ENCODE results near the gene TOM1.

TOM1 gene

GRCh38 chr22:35311551-35311999, 11.9 kb downstream of the TOM1 start:
- CTCF ChIA-PET = no interaction called here
- no peak for DNase-seq (ENCODE audit: low spot score)
- peak overlapping the region; percentile 42; the same call in 1 of the 2 replicates for H3K27ac ChIP-seq
- TF ChIP-seq, protein P1, sequence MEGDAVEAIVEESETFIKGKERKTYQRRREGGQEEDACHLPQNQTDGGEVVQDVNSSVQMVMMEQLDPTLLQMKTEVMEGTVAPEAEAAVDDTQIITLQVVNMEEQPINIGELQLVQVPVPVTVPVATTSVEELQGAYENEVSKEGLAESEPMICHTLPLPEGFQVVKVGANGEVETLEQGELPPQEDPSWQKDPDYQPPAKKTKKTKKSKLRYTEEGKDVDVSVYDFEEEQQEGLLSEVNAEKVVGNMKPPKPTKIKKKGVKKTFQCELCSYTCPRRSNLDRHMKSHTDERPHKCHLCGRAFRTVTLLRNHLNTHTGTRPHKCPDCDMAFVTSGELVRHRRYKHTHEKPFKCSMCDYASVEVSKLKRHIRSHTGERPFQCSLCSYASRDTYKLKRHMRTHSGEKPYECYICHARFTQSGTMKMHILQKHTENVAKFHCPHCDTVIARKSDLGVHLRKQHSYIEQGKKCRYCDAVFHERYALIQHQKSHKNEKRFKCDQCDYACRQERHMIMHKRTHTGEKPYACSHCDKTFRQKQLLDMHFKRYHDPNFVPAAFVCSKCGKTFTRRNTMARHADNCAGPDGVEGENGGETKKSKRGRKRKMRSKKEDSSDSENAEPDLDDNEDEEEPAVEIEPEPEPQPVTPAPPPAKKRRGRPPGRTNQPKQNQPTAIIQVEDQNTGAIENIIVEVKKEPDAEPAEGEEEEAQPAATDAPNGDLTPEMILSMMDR (conservative IDR thresholded peaks at IDR 0.05; ENCODE audit: low read depth) = no peak
- POLR2A ChIA-PET (ENCODE audit: low non-redundant PET) = no interaction called here

DNA sequence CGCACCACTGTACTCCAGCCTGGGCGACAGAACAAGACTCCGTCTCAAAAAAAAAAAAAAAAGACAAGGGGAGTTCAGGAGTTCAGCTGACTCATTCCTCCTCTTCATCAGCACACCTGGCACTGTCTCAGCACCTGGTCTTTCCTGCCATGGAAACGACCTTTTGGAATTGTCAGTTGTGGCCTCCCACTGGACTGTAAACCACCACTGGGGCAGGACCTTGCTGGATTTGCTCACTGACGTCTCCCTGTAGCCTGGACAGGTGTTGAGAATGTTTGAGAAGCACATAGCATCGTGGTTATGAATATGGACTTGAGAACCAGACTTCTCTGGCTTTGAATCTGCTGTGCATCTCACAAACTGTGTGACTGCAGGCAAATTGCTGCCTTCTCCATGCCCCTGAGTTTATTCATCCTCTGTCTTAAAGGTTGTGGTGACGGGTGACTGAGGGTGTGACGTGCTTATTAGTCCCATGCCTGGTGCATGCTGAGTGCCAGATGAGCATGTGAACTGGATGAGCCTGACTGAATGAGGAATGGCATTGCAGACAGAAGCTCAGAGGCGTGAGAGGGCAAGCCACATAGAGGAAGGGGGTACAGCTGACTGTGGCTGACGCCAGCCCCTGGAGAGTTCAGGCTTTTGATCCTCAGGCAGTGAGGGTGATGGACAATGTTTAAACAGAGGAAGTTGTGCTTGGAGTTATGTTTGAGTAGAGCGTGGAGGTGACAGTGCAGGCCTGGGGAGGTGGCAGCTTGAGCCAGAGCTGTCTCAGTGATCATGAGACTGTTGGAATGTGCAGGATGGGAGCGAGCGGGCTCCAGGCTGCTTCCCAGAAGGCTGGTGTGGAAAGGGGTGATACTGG, 12.7 kb downstream of the TOM1 start:
- DNase-seq (ENCODE audit: low spot score) = peak; percentile 35
- TF ChIP-seq, protein P1 (conservative IDR thresholded peaks at IDR 0.05; ENCODE audit: low read depth) = no peak
- H3K27ac ChIP-seq = peak overlapping the region; percentile 42
- POLR2A ChIA-PET (ENCODE audit: low non-redundant PET) = no interaction called here
- CTCF ChIA-PET = no interaction called here

GRCh38 chr22:35313311-35314121, 13.8 kb downstream of the TOM1 start:
- peak overlapping the region; percentile 42 for H3K27ac ChIP-seq
- CTCF ChIA-PET = no interaction called here
- POLR2A ChIA-PET (ENCODE audit: low non-redundant PET) = no interaction called here
- TF ChIP-seq, protein P1 (conservative IDR thresholded peaks at IDR 0.05; ENCODE audit: low read depth) = no peak
- DNase-seq (ENCODE audit: low spot score) = peak; percentile 11

GRCh38 chr22:35314161-35314942, 14.7 kb downstream of the TOM1 start:
- ChIA-PET CTCF (no interaction called here), POLR2A (ENCODE audit: low non-redundant PET) (no interaction called here)
- peak overlapping the region; percentile 42; the same call in 1 of the 2 replicates for H3K27ac ChIP-seq
- no peak for DNase-seq (ENCODE audit: low spot score)
- TF ChIP-seq, protein P1 (conservative IDR thresholded peaks at IDR 0.05; ENCODE audit: low read depth) = no peak

- CTCF ChIA-PET = no interaction called here
- POLR2A ChIA-PET (ENCODE audit: low non-redundant PET) = no interaction called here
- no peak for DNase-seq (ENCODE audit: low spot score)
- TF ChIP-seq, protein P1 (conservative IDR thresholded peaks at IDR 0.05; ENCODE audit: low read depth) = no peak
- peak overlapping the region; percentile 13; the same call in 1 of the 2 replicates for H3K27ac ChIP-seq
Measured at GRCh38 chr22:35315141-35315854, 15.6 kb downstream of the TOM1 start.

All from RWPE1 (cell line).